Measurements from ENCODE around the gene RBBP8NL. TPM values are rescaled to one million over a fixed set of nuclear protein-coding genes. Genes with fewer than 3 reads are reported as not detected.

The RBBP8NL gene
- polyA plus RNA-seq, 2 of the 4 experiments (the other 2 are of a cell fraction): not detected

DNA sequence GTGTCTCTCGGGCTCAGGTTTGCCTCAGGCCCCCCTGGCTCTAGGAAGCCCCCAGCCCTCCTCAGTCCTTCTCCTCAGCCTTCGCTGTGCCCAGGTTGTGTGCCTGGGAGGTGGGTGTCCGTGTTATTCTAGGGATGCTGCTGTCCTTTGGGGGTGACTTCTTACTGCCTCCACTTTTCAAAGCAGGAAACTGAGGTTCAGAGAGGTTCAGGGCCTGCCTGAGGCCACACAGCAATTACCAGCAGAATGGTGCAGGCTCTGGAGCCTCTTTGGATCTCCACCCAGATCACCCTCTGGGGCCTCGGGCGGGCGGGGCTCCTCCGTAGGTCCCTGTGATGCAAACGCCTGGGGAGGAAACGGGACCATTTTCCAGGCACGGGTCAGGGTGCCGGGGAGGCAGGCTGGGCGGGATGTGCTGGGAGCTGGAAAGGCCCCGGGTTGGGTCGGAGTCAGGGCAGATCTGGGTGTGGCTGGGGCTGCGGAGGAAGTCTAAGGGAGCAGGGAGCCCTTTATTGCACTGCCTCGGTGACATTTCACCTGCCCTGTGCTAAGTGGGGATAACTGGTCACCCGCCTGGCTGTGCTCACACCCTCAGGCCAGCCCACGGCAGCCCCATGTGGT, 25.2 kb upstream of the RBBP8NL start:
- ATAC-seq (no peak; a peak in 1 of 6 replicates), FAIRE-seq (no peak), DNase-seq (ENCODE audit: low read depth in 1 of 2, low spot score in 1 of 2) (no peak)
- ChIA-PET CTCF (interaction anchor here (0.8 to 1.4 kb wide), 2 partner anchors 13 kb away, joined by 3 to 5 read pairs; no protein-coding TSS in a partner anchor), POLR2A (no interaction called here)
- 49% methylated on average over 15 of the region's 18 CpGs for WGBS (ENCODE audit: missing lambda C conversion rate)
- H3K9me3 ChIP-seq: no peaks in the 10 kb centered on the region
- H3K27ac ChIP-seq: no peak overlapping the region
- no peak overlapping the region for H3K4me2 ChIP-seq
- H3K4me1 ChIP-seq: no peaks in the 10 kb centered on the region
- peak; percentile 78 for TF ChIP-seq ZFP36 (IDR thresholded peaks at IDR 0.05; ENCODE audit: borderline replicate concordance, partially characterized antibody)
- no peak for TF ChIP-seq REST (IDR thresholded peaks at IDR 0.05)
- no peak overlapping the region for H3K4me3 ChIP-seq

- H3K27ac ChIP-seq: no peak overlapping the region
- ChIA-PET CTCF (no interaction called here), POLR2A (no interaction called here)
- no peaks in the 10 kb centered on the region for H3K9me3 ChIP-seq
- no peaks in the 10 kb centered on the region for H3K4me1 ChIP-seq
- FAIRE-seq (no peak), ATAC-seq (no peak), DNase-seq (ENCODE audit: low read depth in 1 of 2, low spot score in 1 of 2) (no peak)
- H3K4me2 ChIP-seq: no peak overlapping the region
- TF ChIP-seq POLR2A (IDR thresholded peaks at IDR 0.05; ENCODE audit: low read length): no peak
- TF ChIP-seq FOSB (CRISPR knock-in tag; IDR thresholded peaks at IDR 0.05): no peak
- no peak for TF ChIP-seq HEYL (CRISPR knock-in tag; IDR thresholded peaks at IDR 0.05)
- no peak for TF ChIP-seq HDAC2 (IDR thresholded peaks at IDR 0.05)
- TF ChIP-seq REST (IDR thresholded peaks at IDR 0.05): no peak
- no peak for TF ChIP-seq RCOR1 (IDR thresholded peaks at IDR 0.05; ENCODE audit: low read depth, low read length)
- no peak for TF ChIP-seq EP300 (IDR thresholded peaks at IDR 0.05)
- TF ChIP-seq, protein P1, sequence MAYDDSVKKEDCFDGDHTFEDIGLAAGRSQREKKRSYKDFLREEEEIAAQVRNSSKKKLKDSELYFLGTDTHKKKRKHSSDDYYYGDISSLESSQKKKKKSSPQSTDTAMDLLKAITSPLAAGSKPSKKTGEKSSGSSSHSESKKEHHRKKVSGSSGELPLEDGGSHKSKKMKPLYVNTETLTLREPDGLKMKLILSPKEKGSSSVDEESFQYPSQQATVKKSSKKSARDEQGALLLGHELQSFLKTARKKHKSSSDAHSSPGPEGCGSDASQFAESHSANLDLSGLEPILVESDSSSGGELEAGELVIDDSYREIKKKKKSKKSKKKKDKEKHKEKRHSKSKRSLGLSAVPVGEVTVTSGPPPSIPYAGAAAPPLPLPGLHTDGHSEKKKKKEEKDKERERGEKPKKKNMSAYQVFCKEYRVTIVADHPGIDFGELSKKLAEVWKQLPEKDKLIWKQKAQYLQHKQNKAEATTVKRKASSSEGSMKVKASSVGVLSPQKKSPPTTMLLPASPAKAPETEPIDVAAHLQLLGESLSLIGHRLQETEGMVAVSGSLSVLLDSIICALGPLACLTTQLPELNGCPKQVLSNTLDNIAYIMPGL (CRISPR knock-in tag; IDR thresholded peaks at IDR 0.05; ENCODE audit: borderline replicate concordance): no peak
- TF ChIP-seq CBX2 (IDR thresholded peaks at IDR 0.05; ENCODE audit: borderline replicate concordance, low read depth): no peak
- no peak for TF ChIP-seq CTCF (IDR thresholded peaks at IDR 0.05)
- no peak for TF ChIP-seq ESRRA (IDR thresholded peaks at IDR 0.05; ENCODE audit: borderline replicate concordance, low read length)
- no peak for TF ChIP-seq KDM1A (IDR thresholded peaks at IDR 0.05; ENCODE audit: low read depth)
- TF ChIP-seq RAD21 (conservative IDR thresholded peaks at IDR 0.05 in 1 of 2, IDR thresholded peaks at IDR 0.05 in 1 of 2): no peak
- no peak for TF ChIP-seq NR3C1 (IDR thresholded peaks at IDR 0.05)
- TF ChIP-seq SMC3 (IDR thresholded peaks at IDR 0.05): no peak
- H3K4me3 ChIP-seq: no peak overlapping the region
- WGBS (ENCODE audit: missing lambda C conversion rate): 73% methylated on average over 3 of the region's 3 CpGs
Measured at GRCh38 chr20:62451970-62452369, 24.6 kb upstream of the RBBP8NL start.
